Measurements from ENCODE around the gene ITIH4.

GRCh38 chr3:52811452-52812011 lies 18.9 kb downstream of the ITIH4 start:
- no peak for TF ChIP-seq ZNF543 (CRISPR knock-in tag; IDR thresholded peaks at IDR 0.05)
- no peak for TF ChIP-seq PHF8 (CRISPR knock-in tag; IDR thresholded peaks at IDR 0.05)
- TF ChIP-seq GABPA (IDR thresholded peaks at IDR 0.05; ENCODE audit: low read depth, low read length), result no peak
- no peak for TF ChIP-seq GABPA (CRISPR knock-in tag; IDR thresholded peaks at IDR 0.05; ENCODE audit: low read depth)
- no peak for TF ChIP-seq E2F1 (CRISPR knock-in tag; IDR thresholded peaks at IDR 0.05)
- no peak for TF ChIP-seq KLF16 (CRISPR knock-in tag; IDR thresholded peaks at IDR 0.05)
- TF ChIP-seq ZNF274 (CRISPR knock-in tag; IDR thresholded peaks at IDR 0.05), result no peak
- no peak for TF ChIP-seq ADNP (CRISPR knock-in tag; IDR thresholded peaks at IDR 0.05)
- TF ChIP-seq ZNF317 (CRISPR knock-in tag; IDR thresholded peaks at IDR 0.05), result no peak
- no peak for TF ChIP-seq ZNF790 (CRISPR knock-in tag; IDR thresholded peaks at IDR 0.05; ENCODE audit: borderline replicate concordance)
- TF ChIP-seq, protein P1, sequence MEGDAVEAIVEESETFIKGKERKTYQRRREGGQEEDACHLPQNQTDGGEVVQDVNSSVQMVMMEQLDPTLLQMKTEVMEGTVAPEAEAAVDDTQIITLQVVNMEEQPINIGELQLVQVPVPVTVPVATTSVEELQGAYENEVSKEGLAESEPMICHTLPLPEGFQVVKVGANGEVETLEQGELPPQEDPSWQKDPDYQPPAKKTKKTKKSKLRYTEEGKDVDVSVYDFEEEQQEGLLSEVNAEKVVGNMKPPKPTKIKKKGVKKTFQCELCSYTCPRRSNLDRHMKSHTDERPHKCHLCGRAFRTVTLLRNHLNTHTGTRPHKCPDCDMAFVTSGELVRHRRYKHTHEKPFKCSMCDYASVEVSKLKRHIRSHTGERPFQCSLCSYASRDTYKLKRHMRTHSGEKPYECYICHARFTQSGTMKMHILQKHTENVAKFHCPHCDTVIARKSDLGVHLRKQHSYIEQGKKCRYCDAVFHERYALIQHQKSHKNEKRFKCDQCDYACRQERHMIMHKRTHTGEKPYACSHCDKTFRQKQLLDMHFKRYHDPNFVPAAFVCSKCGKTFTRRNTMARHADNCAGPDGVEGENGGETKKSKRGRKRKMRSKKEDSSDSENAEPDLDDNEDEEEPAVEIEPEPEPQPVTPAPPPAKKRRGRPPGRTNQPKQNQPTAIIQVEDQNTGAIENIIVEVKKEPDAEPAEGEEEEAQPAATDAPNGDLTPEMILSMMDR (CRISPR knock-in tag; IDR thresholded peaks at IDR 0.05), result no peak
- no peak for TF ChIP-seq ZNF670 (CRISPR knock-in tag; IDR thresholded peaks at IDR 0.05; ENCODE audit: borderline replicate concordance)
- TF ChIP-seq BHLHE40 (IDR thresholded peaks at IDR 0.05; ENCODE audit: low read length), result no peak
- no peak for TF ChIP-seq SIN3A (IDR thresholded peaks at IDR 0.05; ENCODE audit: borderline replicate concordance, low read depth, low read length)

All from HepG2 (cell line).